Osteoblast (primary cell): Measurements from ENCODE around the gene QSOX1. TPM values are rescaled to one million over a fixed set of nuclear protein-coding genes. Genes with fewer than 3 reads are reported as not detected.

Experiments used
- DNase-seq: peaks from one replicate; pipeline ENCODE4 v3.0.0; 2011; ENCODE audit warnings: low spot score, mixed read lengths; ENCODE audit not compliant: insufficient read length; ENCODE audit errors: missing footprints
- H2AFZ ChIP-seq: 2 replicates; pipeline ENCODE4 v1.6.0; 2011; ENCODE audit warnings: mild to moderate bottlenecking, low read length
- H3K27ac ChIP-seq: 2 replicates; pipeline ENCODE4 v1.5.1; 2011; ENCODE audit warnings: mild to moderate bottlenecking, low read depth, low read length, moderate library complexity
- H3K27me3 ChIP-seq: 2 replicates; pipeline ENCODE4 v1.6.0; 2012; ENCODE audit warnings: mild to moderate bottlenecking, control low read depth, inconsistent platforms, low read length, moderate library complexity; ENCODE audit not compliant: insufficient read depth
- H3K36me3 ChIP-seq: 2 replicates; pipeline ENCODE4 v1.5.1; 2011; ENCODE audit warnings: mild to moderate bottlenecking, low read length, control low read depth, moderate library complexity; ENCODE audit not compliant: insufficient read depth
- H3K4me1 ChIP-seq: 2 replicates; pipeline ENCODE4 v1.5.1; 2011; ENCODE audit warnings: mild to moderate bottlenecking, low read length, control low read depth, moderate library complexity; ENCODE audit not compliant: insufficient read depth
- H3K4me2 ChIP-seq: 2 replicates; pipeline ENCODE4 v1.6.0; 2011; ENCODE audit warnings: mild to moderate bottlenecking, low read length; ENCODE audit not compliant: insufficient read depth
- H3K4me3 ChIP-seq: fragments of 200-600 bp; sonication (generic); 3 replicates; pipeline ENCODE4 v1.5.1; 2012; ENCODE audit warnings: mild to moderate bottlenecking, low read length, inconsistent platforms; ENCODE audit not compliant: insufficient read depth
- H3K79me2 ChIP-seq: 2 replicates; pipeline ENCODE4 v1.6.0; 2012; ENCODE audit warnings: mild to moderate bottlenecking, low read length, control low read depth, inconsistent platforms; ENCODE audit not compliant: insufficient read depth
- H3K9me3 ChIP-seq: 2 replicates; pipeline ENCODE4 v1.5.1; 2011; ENCODE audit warnings: low read depth, low read length, control low read depth
- H4K20me1 ChIP-seq: 2 replicates; pipeline ENCODE4 v1.6.0; 2012; ENCODE audit warnings: mild to moderate bottlenecking, low read length, control low read depth; ENCODE audit not compliant: insufficient read depth
- total RNA-seq: library from RNA; depleted of rRNA; stranded (reverse); fragments of >200 nt; gene quantifications from 2 replicates; pipeline ENCODE4 v1.2.3, GENCODE V29; 2012
- TF ChIP-seq, protein P1 (sequence below): IDR thresholded peaks from 2 replicates; pipeline ENCODE4 v1.5.1; 2011; ENCODE audit warnings: mild to moderate bottlenecking, low read depth, low read length, moderate library complexity; ENCODE audit errors: extremely low read depth

The QSOX1 gene
- total RNA-seq, 1 donor: 373 TPM

DNA sequence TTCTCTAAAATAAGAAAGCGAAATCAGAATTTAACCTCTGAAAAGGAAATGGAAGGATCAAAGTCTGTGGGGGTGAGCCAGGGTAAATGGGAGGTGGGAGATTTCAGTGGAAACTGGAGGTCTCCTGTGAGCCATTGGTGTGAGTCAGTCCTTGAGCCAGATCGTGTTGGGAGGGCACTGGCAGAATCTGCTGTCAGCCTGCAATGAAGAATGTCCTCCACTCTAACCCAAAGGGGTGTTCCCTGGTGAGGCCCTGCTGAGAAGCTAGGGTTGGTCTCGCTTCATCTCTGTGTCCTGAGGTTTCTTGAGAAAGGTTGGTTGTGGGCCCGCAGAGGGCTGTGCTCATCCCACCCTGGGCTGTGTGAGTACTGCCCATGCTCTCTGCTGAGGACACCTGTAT, 2.4 kb downstream of the QSOX1 start:
- Histone ChIP-seq H2AFZ (no peak overlapping the region), H3K4me3 (peak overlapping the region; percentile 85), H3K36me3 (no peaks in the 10 kb centered on the region), H3K4me2 (peak overlapping the region; percentile 88), H3K27me3 (no peaks in the 10 kb centered on the region), H3K4me1 (peaks cover 44% of the 10 kb centered on the region), H3K79me2 (peaks cover 71% of the 10 kb centered on the region), H3K27ac (peak overlapping the region; percentile 64), H3K9me3 (no peaks in the 10 kb centered on the region), H4K20me1 (peaks cover 54% of the 10 kb centered on the region)
- TF ChIP-seq, protein P1, sequence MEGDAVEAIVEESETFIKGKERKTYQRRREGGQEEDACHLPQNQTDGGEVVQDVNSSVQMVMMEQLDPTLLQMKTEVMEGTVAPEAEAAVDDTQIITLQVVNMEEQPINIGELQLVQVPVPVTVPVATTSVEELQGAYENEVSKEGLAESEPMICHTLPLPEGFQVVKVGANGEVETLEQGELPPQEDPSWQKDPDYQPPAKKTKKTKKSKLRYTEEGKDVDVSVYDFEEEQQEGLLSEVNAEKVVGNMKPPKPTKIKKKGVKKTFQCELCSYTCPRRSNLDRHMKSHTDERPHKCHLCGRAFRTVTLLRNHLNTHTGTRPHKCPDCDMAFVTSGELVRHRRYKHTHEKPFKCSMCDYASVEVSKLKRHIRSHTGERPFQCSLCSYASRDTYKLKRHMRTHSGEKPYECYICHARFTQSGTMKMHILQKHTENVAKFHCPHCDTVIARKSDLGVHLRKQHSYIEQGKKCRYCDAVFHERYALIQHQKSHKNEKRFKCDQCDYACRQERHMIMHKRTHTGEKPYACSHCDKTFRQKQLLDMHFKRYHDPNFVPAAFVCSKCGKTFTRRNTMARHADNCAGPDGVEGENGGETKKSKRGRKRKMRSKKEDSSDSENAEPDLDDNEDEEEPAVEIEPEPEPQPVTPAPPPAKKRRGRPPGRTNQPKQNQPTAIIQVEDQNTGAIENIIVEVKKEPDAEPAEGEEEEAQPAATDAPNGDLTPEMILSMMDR: no peak
- peak; percentile 94 for DNase-seq

DNA sequence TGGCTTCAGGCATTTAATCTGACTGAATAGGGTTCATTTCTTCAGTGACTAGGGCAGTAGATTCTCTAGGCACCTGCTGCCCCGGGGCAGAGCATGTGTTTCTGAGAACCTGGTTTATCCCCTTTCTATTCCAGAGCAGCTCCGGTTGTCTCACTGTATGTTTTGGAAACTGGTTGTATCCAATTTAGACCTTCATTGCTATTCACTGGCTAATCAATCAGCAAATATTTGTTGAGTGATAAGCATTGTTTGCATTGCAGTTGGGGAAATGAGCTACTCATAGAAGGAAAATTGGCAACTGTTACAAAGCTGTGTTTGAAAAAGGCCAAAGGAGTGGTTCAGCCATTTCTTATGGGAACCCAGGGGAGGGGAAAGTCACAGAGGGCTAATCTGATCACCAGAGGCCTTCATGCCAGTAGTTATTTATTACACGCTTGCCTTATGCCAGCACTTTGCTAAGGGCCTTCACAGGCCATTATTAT, 2.9 kb downstream of the QSOX1 start:
- Histone ChIP-seq H3K27me3 (no peaks in the 10 kb centered on the region), H3K36me3 (peaks cover under 1% of the 10 kb centered on the region), H3K79me2 (peaks cover 76% of the 10 kb centered on the region), H3K9me3 (no peaks in the 10 kb centered on the region), H3K4me2 (peak overlapping the region; percentile 88), H4K20me1 (peaks cover 54% of the 10 kb centered on the region), H2AFZ (no peak overlapping the region), H3K4me3 (peak overlapping the region; percentile 85), H3K4me1 (peaks cover 42% of the 10 kb centered on the region), H3K27ac (peak overlapping the region; percentile 64)
- peak; percentile 82 for DNase-seq
- TF ChIP-seq, protein P1: no peak

DNA sequence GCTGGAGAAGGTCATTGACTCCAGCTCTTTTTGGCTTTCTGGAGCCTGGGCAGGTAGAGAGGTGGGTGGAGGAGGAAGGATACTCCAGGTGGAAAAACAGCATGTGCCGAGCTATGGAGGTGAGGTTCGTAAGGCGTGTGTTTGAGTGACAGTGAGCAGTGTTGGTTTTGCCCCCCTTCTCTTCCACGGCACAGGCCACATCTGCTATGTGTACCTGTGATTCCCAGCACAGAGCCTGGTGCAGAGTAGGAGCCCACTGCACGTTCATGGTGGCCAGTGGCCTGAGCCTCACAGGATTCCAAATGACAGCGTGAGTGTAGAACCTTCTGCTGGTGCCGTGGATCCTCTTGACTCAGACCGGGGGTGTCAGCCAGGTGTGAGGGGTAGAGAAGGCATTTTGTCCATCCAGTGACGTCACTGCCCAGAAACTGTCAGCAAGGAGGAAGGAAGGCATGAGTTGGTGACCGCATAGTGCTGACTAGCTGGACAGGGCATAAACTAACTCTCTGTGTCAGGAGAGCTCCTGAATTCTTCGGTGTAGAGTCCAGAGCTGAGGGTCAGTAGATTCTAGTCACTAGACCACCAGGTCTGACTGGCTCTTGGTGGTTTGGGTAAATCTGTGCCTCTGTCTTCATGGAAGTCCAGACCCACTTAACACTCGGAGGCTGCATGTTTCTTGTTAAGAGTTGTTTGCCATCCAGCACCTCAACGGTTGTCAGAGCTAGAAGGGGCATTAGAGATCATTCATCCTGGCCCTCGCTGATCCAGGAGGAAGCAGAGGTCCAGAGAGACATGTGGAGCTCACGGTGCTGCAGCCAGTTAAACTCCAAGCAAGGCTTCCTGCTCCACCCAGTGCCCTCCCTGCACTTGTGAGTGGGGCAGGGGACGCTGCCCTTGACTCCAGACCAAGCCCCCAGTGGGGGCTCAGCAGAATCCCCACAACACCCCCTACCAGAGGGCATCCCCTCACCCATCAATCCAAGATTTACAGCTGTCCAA, 3.8 kb downstream of the QSOX1 start:
- no peaks in the 10 kb centered on the region for H3K9me3 ChIP-seq
- H3K27me3 ChIP-seq: no peaks in the 10 kb centered on the region
- peaks cover 5% of the 10 kb centered on the region for H3K36me3 ChIP-seq
- H4K20me1 ChIP-seq: peaks cover 56% of the 10 kb centered on the region
- TF ChIP-seq, protein P1: no peak
- peak overlapping the region; percentile 85 for H3K4me3 ChIP-seq
- H3K4me2 ChIP-seq: peak overlapping the region; percentile 88
- H2AFZ ChIP-seq: no peak overlapping the region
- peaks cover 42% of the 10 kb centered on the region for H3K4me1 ChIP-seq
- DNase-seq: no peak
- H3K79me2 ChIP-seq: peaks cover 84% of the 10 kb centered on the region
- peak overlapping the region; percentile 64 for H3K27ac ChIP-seq

DNA sequence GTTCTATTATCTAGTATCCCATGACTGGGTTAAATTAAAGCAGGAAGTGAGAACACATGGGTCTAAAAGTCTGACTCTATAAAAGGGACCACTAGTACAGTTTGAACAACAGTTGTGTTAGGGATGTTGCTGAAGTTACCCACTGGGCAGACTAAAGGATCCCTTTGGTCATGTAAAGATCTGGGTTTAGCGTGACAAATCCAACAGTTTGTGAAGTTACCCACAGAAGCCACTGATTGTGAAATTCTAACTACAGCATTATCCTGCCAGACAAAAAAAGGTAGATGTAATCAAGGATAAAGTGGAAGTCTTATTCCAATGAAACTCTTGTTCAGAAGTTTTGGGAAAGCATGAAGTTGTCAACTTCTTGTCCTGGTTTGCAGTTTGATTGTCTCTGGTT, 5.7 kb downstream of the QSOX1 start:
- peaks cover 70% of the 10 kb centered on the region for H4K20me1 ChIP-seq

More for the DNA sequence above, 5.7 kb downstream of the QSOX1 start:
- Histone ChIP-seq H3K36me3 (peaks cover 5% of the 10 kb centered on the region), H3K27ac (no peak overlapping the region), H3K79me2 (peaks cover 97% of the 10 kb centered on the region), H3K27me3 (no peaks in the 10 kb centered on the region), H3K9me3 (no peaks in the 10 kb centered on the region), H2AFZ (no peak overlapping the region), H3K4me2 (no peak overlapping the region), H3K4me3 (no peak overlapping the region), H3K4me1 (peaks cover 36% of the 10 kb centered on the region)
- TF ChIP-seq, protein P1: no peak
- DNase-seq: no peak
